GM23338 (cell line): ENCODE data around the gene VEGFC.

Experiments used
- CREB1 ChIP-seq: fragments of 250-450 bp; sonication (Bioruptor Pico); IDR thresholded peaks from 2 replicates; pipeline ENCODE4 v1.5.0; 2020; ENCODE audit warnings: low read depth, mild to moderate bottlenecking, moderate library complexity
- EZH2 ChIP-seq: fragments of 200-600 bp; sonication (generic); IDR thresholded peaks from one replicate; pipeline ENCODE4 v1.8.0; 2017; ENCODE audit warnings: antibody characterized with exemption, mild to moderate bottlenecking, low read depth; ENCODE audit not compliant: unreplicated experiment
- EZH2phosphoT487 ChIP-seq: fragments of 200-600 bp; sonication (generic); IDR thresholded peaks from one replicate; pipeline ENCODE4 v1.8.1; 2018; ENCODE audit warnings: antibody characterized with exemption; ENCODE audit not compliant: unreplicated experiment
- JUNB ChIP-seq: IDR thresholded peaks from one replicate; pipeline ENCODE4 v1.6.1; 2016; ENCODE audit warnings: antibody characterized with exemption; ENCODE audit not compliant: unreplicated experiment
- NANOG ChIP-seq: IDR thresholded peaks from 2 replicates; pipeline ENCODE4 v1.6.1; 2016; ENCODE audit warnings: antibody characterized with exemption, borderline replicate concordance
- POLR2AphosphoS5 ChIP-seq: IDR thresholded peaks from 2 replicates; pipeline ENCODE4 v1.6.1; 2016; ENCODE audit warnings: antibody characterized with exemption, low read depth
- STAT1 ChIP-seq: IDR thresholded peaks from one replicate; pipeline ENCODE4 v1.6.1; 2016; ENCODE audit warnings: antibody characterized with exemption; ENCODE audit not compliant: unreplicated experiment
- TF ChIP-seq, protein P1 (sequence below), 2 experiments: fragments of 200-600 bp in 1 of 2; sonication (generic) in 1 of 2; conservative IDR thresholded peaks; 2 replicates each; pipeline versions ENCODE4 v1.5.1 to v1.6.1; 2016 to 2017; ENCODE audit warnings: antibody characterized with exemption in 2 of 2, low read depth in 2 of 2, mild to moderate bottlenecking in 2 of 2, moderate library complexity in 1 of 2
- TF ChIP-seq, protein P2 (sequence below): IDR thresholded peaks from one replicate; pipeline ENCODE4 v1.6.1; 2018; ENCODE audit warnings: antibody characterized with exemption; ENCODE audit not compliant: unreplicated experiment
- TF ChIP-seq, protein P3 (sequence below): IDR thresholded peaks from 2 replicates; pipeline ENCODE4 v1.6.1; 2016; ENCODE audit warnings: antibody characterized with exemption

DNA sequence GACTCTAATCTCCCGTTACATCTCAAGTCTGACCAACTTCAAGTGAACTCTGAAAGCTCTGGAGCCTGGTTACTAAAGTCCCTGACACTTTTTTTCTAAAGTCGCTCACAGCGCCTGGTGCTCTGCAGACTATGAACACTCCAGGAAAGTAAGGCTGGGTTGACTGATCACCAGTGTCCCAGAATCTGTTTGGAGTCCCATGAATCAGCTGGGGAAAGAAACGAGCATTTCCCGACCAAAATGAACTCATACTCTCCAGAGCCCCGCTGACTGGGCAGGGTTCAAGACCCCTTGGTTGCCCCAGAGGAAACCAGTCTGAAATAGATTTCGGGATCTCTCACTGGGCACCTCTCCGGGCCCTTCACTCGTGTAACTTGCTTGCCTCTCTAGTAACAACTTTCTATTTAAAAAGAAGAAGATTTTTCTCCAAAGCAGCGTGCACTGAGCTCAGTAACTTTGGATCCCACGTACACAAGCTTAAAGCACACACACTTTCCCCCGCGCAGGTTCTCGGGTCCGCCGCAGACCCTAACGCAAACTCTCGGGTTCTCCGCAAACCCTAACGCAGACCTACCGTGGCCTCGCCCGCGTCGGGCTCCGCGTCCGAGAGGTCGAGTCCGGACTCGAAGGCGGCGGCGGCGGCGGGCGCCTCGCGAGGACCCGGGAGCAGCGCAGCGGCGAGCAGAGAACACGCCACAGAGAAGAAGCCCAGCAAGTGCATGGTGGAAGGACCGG is 964 bp downstream of the VEGFC start:
- TF ChIP-seq, protein P1, sequence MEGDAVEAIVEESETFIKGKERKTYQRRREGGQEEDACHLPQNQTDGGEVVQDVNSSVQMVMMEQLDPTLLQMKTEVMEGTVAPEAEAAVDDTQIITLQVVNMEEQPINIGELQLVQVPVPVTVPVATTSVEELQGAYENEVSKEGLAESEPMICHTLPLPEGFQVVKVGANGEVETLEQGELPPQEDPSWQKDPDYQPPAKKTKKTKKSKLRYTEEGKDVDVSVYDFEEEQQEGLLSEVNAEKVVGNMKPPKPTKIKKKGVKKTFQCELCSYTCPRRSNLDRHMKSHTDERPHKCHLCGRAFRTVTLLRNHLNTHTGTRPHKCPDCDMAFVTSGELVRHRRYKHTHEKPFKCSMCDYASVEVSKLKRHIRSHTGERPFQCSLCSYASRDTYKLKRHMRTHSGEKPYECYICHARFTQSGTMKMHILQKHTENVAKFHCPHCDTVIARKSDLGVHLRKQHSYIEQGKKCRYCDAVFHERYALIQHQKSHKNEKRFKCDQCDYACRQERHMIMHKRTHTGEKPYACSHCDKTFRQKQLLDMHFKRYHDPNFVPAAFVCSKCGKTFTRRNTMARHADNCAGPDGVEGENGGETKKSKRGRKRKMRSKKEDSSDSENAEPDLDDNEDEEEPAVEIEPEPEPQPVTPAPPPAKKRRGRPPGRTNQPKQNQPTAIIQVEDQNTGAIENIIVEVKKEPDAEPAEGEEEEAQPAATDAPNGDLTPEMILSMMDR (conservative IDR thresholded peaks at IDR 0.05; ENCODE audit: low read depth in 2 of 2) = no peak
- TF ChIP-seq, protein P2, sequence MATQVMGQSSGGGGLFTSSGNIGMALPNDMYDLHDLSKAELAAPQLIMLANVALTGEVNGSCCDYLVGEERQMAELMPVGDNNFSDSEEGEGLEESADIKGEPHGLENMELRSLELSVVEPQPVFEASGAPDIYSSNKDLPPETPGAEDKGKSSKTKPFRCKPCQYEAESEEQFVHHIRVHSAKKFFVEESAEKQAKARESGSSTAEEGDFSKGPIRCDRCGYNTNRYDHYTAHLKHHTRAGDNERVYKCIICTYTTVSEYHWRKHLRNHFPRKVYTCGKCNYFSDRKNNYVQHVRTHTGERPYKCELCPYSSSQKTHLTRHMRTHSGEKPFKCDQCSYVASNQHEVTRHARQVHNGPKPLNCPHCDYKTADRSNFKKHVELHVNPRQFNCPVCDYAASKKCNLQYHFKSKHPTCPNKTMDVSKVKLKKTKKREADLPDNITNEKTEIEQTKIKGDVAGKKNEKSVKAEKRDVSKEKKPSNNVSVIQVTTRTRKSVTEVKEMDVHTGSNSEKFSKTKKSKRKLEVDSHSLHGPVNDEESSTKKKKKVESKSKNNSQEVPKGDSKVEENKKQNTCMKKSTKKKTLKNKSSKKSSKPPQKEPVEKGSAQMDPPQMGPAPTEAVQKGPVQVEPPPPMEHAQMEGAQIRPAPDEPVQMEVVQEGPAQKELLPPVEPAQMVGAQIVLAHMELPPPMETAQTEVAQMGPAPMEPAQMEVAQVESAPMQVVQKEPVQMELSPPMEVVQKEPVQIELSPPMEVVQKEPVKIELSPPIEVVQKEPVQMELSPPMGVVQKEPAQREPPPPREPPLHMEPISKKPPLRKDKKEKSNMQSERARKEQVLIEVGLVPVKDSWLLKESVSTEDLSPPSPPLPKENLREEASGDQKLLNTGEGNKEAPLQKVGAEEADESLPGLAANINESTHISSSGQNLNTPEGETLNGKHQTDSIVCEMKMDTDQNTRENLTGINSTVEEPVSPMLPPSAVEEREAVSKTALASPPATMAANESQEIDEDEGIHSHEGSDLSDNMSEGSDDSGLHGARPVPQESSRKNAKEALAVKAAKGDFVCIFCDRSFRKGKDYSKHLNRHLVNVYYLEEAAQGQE = no peak
- TF ChIP-seq POLR2AphosphoS5 (no peak), EZH2 (peak; percentile 37), JUNB (no peak), EZH2phosphoT487 (no peak), CREB1 (CRISPR knock-in tag) (no peak), NANOG (no peak), STAT1 (no peak)
- TF ChIP-seq, protein P3, sequence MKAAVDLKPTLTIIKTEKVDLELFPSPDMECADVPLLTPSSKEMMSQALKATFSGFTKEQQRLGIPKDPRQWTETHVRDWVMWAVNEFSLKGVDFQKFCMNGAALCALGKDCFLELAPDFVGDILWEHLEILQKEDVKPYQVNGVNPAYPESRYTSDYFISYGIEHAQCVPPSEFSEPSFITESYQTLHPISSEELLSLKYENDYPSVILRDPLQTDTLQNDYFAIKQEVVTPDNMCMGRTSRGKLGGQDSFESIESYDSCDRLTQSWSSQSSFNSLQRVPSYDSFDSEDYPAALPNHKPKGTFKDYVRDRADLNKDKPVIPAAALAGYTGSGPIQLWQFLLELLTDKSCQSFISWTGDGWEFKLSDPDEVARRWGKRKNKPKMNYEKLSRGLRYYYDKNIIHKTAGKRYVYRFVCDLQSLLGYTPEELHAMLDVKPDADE = no peak
